LNCaP clone FGC (cell line): ENCODE data around the gene ETNPPL.

ENCODE experiments used
- DNase-seq: peaks from one replicate; pipeline ENCODE4 v3.0.0-alpha.2; 2011; ENCODE audit warnings: low read depth
- H3K4me3 ChIP-seq: 2 replicates; pipeline ENCODE4 v1.5.1; 2011; ENCODE audit warnings: mild to moderate bottlenecking, low read depth, low read length, control low read depth
- TF ChIP-seq, protein P1 (sequence below): IDR thresholded peaks from 2 replicates; pipeline ENCODE4 v1.5.1; 2012; ENCODE audit warnings: mild to moderate bottlenecking; ENCODE audit not compliant: control insufficient read depth, insufficient read depth; ENCODE audit errors: extremely low read depth

ETNPPL gene

DNA sequence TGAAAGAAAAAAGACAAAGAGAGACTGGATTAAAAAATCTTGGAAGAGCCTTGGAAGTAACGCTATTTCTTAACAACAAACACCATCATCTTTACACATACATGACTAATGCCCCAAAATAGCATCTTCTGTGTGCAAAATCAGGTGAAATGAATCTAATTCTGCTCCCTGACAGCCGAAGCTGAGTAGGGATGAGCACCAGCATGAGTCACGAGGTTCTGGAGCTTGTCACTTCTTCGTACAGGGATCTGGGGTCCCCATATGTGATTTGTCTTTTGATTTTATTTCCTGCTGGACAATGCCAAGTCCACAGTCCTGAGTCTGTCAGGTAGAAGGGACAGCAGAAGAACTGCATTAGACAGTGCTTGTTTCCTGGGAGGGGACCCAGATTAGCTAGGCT is 56.6 kb downstream of the ETNPPL start:
- DNase-seq = no peak
- TF ChIP-seq, protein P1, sequence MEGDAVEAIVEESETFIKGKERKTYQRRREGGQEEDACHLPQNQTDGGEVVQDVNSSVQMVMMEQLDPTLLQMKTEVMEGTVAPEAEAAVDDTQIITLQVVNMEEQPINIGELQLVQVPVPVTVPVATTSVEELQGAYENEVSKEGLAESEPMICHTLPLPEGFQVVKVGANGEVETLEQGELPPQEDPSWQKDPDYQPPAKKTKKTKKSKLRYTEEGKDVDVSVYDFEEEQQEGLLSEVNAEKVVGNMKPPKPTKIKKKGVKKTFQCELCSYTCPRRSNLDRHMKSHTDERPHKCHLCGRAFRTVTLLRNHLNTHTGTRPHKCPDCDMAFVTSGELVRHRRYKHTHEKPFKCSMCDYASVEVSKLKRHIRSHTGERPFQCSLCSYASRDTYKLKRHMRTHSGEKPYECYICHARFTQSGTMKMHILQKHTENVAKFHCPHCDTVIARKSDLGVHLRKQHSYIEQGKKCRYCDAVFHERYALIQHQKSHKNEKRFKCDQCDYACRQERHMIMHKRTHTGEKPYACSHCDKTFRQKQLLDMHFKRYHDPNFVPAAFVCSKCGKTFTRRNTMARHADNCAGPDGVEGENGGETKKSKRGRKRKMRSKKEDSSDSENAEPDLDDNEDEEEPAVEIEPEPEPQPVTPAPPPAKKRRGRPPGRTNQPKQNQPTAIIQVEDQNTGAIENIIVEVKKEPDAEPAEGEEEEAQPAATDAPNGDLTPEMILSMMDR = no peak
- no peak overlapping the region for H3K4me3 ChIP-seq

DNA sequence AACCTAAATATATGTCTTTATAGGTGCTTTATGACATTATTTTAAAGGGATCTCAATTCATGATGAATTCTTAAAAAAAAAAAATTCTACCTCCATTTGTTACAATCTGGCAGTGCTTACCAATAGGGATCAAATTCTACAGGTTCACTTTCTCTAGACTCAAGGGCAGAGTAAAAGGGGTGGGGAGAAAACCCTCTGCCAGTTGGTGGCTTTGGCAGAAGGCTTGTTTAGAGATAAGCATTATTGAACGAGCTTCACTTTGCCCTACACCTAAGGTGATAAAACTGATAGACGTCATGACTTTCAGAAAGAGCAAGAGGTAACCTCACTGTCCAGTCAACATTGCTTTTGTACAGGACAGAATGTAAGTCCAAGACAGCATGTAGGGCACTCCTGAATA is 58.9 kb downstream of the ETNPPL start:
- no peak for DNase-seq
- no peak overlapping the region for H3K4me3 ChIP-seq
- TF ChIP-seq, protein P1 = no peak

DNA sequence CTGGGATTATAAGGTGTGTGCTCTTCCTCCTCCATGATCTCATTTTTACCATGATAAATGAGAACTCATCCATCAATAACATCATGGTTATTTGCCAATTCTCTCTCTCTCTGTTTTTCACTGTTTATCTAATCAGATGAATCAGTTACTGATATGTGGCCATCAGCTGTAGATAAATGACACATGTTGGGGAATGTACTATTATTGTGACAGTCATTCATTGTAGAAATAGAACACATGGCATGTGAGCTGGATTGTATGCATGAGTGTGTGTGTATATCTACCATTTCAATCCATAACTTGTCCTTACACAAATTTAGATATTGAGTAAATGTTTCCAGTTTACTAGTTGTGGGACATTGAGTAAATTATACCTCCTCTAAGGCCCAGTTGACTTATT is 59.5 kb downstream of the ETNPPL start:
- DNase-seq = no peak
- TF ChIP-seq, protein P1 = no peak

DNA sequence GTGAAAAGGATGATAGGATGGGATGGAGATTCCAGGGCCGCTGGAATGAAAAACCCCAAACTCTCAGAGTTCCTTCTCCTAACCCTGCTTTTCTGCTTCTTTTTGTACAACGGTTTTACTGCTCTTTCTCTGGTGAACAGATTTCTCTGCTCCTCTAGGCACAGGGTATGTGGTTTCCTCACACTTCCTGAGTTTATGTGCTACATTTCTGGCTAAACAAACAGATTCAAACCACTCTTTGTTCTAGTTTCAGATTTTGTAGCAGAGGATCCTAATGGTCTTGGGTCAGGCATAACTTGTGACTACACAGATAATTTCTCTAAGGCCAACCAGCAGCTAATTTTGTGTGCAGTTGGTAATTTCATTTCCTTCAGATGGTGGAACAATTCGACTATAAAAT is 59.9 kb downstream of the ETNPPL start:
- TF ChIP-seq, protein P1 = no peak
- DNase-seq = no peak
- H3K4me3 ChIP-seq = no peak overlapping the region

More for the DNA sequence above, 59.5 kb downstream of the ETNPPL start:
- H3K4me3 ChIP-seq = no peak overlapping the region

DNA sequence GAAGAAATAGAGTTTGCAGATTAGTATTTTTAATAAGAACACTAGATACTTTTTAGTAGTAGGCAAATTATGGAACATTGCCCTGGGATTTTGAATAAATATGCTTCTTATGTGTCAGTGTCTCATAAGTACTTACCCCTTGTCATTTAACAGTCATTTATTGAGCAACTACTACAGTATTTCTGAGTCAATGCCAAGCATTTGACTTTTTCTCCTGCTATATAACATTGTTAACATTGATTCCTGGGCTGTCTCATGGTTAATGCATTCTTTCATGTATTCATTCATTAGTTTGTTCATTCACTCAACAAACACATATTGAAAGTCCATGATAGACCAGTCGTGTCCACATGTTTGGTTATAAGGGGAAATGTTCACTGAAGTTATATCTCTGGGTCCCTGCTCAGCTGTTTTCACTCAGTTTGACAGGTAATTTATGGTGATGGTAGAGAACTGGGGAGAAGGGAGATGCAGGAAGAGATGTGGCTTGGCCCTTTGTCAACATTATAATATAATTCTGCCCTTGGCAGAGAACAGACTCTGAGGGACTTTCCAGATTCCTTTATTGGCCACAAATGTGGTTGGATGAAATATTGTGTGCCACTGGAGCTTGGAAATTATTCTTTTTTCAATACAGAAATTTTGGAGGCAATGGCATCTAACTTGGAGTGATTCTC is 62.6 kb downstream of the ETNPPL start:
- no peak overlapping the region for H3K4me3 ChIP-seq
- DNase-seq = no peak
- TF ChIP-seq, protein P1 = no peak

DNA sequence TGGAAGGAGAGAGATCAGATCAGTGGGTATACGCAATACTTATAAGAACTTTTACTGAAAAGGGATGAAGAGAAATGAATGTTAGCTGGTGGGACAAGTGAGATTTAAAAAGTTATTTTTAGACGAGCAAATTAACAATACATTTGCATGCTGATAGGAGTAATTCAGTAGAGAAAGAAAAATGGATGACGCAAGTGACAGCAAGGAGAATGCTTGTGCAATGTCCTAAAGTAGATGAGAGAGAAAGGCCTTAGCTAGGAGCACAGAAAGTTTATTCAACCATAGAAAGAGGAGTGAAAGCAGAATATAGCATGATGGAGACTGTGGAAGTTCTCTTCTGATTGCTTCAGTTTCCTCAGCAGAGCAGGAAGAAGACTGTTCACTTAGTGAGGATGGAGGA is 66.7 kb downstream of the ETNPPL start:
- no peak overlapping the region for H3K4me3 ChIP-seq
- DNase-seq = no peak
- TF ChIP-seq, protein P1 = no peak

DNA sequence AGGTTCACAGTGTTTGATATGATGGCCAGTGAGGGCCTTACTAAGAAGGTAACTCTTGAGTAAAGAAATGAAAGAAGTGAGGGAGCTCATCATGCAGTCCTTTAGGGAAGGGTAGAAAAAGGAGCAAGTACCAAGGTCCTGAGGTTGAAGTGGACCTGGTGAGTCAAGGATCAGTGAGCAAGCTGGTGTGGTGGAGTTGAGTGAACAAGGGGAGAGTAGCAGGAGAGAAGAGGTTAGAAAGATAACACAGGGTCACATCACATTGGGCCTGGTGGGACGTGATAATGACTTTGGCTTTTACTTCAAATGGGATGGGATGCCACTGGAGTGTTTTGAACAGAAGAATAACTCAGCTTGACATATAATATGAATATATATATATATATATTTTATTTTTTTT is 67.8 kb downstream of the ETNPPL start:
- no peak for DNase-seq
- TF ChIP-seq, protein P1 = no peak
- H3K4me3 ChIP-seq = no peak overlapping the region
